OCI-LY1 (cell line): ENCODE results near the gene AP1G2.

Experiments
- H2AFZ ChIP-seq: fragments of 200-600 bp; sonication (generic), shearing (Covaris generic); 2 replicates; pipeline ENCODE4 v1.6.0; 2014; ENCODE audit warnings: antibody characterized with exemption, mild to moderate bottlenecking, low read length
- H3F3A ChIP-seq: fragments of 200-600 bp; sonication (generic), shearing (Covaris generic); 2 replicates; pipeline ENCODE4 v1.6.0; 2014; ENCODE audit warnings: mild to moderate bottlenecking, antibody characterized with exemption, low read length, moderate library complexity; ENCODE audit not compliant: insufficient read depth
- H3K27ac ChIP-seq: fragments of 200-600 bp; sonication (generic); 2 replicates; pipeline ENCODE4 v1.5.1; 2014; ENCODE audit warnings: low read length, mixed run types, mild to moderate bottlenecking, low read depth; ENCODE audit not compliant: poor library complexity, severe bottlenecking
- H3K27me3 ChIP-seq: fragments of 200-600 bp; sonication (generic); 2 replicates; pipeline ENCODE4 v1.6.0; 2014; ENCODE audit warnings: antibody characterized with exemption, mild to moderate bottlenecking, low read length, moderate library complexity; ENCODE audit not compliant: insufficient read depth
- H3K36me3 ChIP-seq: fragments of 200-600 bp; sonication (generic); 2 replicates; pipeline ENCODE4 v1.6.1; 2014; ENCODE audit warnings: mild to moderate bottlenecking, antibody characterized with exemption, low read length, moderate library complexity, mixed read lengths; ENCODE audit not compliant: insufficient read depth
- H3K4me1 ChIP-seq: fragments of 200-600 bp; sonication (generic); 2 replicates; pipeline ENCODE4 v1.5.1; 2014; ENCODE audit warnings: mild to moderate bottlenecking, low read length, moderate library complexity; ENCODE audit not compliant: insufficient read depth, severe bottlenecking
- H3K4me2 ChIP-seq: fragments of 200-600 bp; sonication (generic), shearing (Covaris generic); 2 replicates; pipeline ENCODE4 v1.6.1; 2014; ENCODE audit warnings: low read length
- H3K4me3 ChIP-seq: fragments of 200-600 bp; sonication (generic); 2 replicates; pipeline ENCODE4 v1.5.1; 2014; ENCODE audit warnings: low read length, low read depth, mild to moderate bottlenecking, mixed read lengths; ENCODE audit not compliant: poor library complexity, severe bottlenecking
- H3K79me2 ChIP-seq: fragments of 200-600 bp; shearing (Covaris generic); 2 replicates; pipeline ENCODE4 v1.6.1; 2016; ENCODE audit warnings: mixed run types, low read length, mixed read lengths; ENCODE audit not compliant: insufficient read depth
- H3K9ac ChIP-seq: fragments of 200-600 bp; sonication (generic), shearing (Covaris generic); 2 replicates; pipeline ENCODE4 v1.6.1; 2014; ENCODE audit warnings: mild to moderate bottlenecking, low read length, mixed read lengths
- H3K9me2 ChIP-seq: fragments of 200-600 bp; sonication (generic), shearing (Covaris generic); 2 replicates; pipeline ENCODE4 v1.6.1; 2014; ENCODE audit warnings: low read depth, mild to moderate bottlenecking, low read length, mixed read lengths
- H3K9me3 ChIP-seq: fragments of 200-600 bp; shearing (Covaris generic); 2 replicates; pipeline ENCODE4 v1.6.1; 2014; ENCODE audit warnings: low read length, mixed read lengths
- H4K20me1 ChIP-seq: fragments of 200-600 bp; sonication (generic), shearing (Covaris generic); 2 replicates; pipeline ENCODE4 v1.6.0; 2016; ENCODE audit warnings: mild to moderate bottlenecking, low read length; ENCODE audit not compliant: insufficient read depth
- CTCF ChIP-seq: fragments of 200-600 bp; sonication (generic), shearing (Covaris generic); IDR thresholded peaks from 2 replicates; pipeline ENCODE4 v1.5.1; 2017; ENCODE audit warnings: mild to moderate bottlenecking, antibody characterized with exemption, low read length, moderate library complexity, mixed read lengths
- EZH2 ChIP-seq: fragments of 200-600 bp; sonication (generic), shearing (Covaris generic); IDR thresholded peaks from 2 replicates; pipeline ENCODE4 v1.8.0; 2017; ENCODE audit warnings: borderline replicate concordance, mixed run types, mild to moderate bottlenecking, antibody characterized with exemption, low read length, moderate library complexity, mixed read lengths

The AP1G2 gene

GRCh38 chr14:23613242-23614070, 45.9 kb upstream of the AP1G2 start:
- H3K9ac ChIP-seq: no peak overlapping the region
- H3F3A ChIP-seq: no peaks in the 10 kb centered on the region
- H3K9me3 ChIP-seq: no peaks in the 10 kb centered on the region
- no peak for TF ChIP-seq EZH2
- no peak for TF ChIP-seq CTCF
- no peak overlapping the region for H3K4me2 ChIP-seq
- H3K4me3 ChIP-seq: no peak overlapping the region
- H4K20me1 ChIP-seq: no peaks in the 10 kb centered on the region
- H3K27ac ChIP-seq: no peak overlapping the region
- no peaks in the 10 kb centered on the region for H3K36me3 ChIP-seq
- H3K79me2 ChIP-seq: no peaks in the 10 kb centered on the region
- H3K9me2 ChIP-seq: no peaks in the 10 kb centered on the region
- no peak overlapping the region for H2AFZ ChIP-seq
- peaks cover 5% of the 10 kb centered on the region; the same call in 1 of the 2 replicates for H3K27me3 ChIP-seq
- no peaks in the 10 kb centered on the region for H3K4me1 ChIP-seq

GRCh38 chr14:23612802-23613201, 45.2 kb upstream of the AP1G2 start:
- Histone ChIP-seq H3K36me3 (no peaks in the 10 kb centered on the region), H3F3A (no peaks in the 10 kb centered on the region), H3K27me3 (peaks cover 5% of the 10 kb centered on the region; the same call in 1 of the 2 replicates), H3K9me2 (no peaks in the 10 kb centered on the region), H3K79me2 (no peaks in the 10 kb centered on the region), H3K4me1 (no peaks in the 10 kb centered on the region), H4K20me1 (no peaks in the 10 kb centered on the region), H3K4me2 (no peak overlapping the region), H3K4me3 (no peak overlapping the region), H3K9ac (no peak overlapping the region), H3K27ac (no peak overlapping the region), H2AFZ (no peak overlapping the region), H3K9me3 (no peaks in the 10 kb centered on the region)
- TF ChIP-seq EZH2: no peak
- TF ChIP-seq CTCF: no peak

- Histone ChIP-seq H3K36me3 (no peaks in the 10 kb centered on the region), H3K79me2 (no peaks in the 10 kb centered on the region), H3K4me2 (no peak overlapping the region), H3K27ac (no peak overlapping the region), H3K27me3 (peaks cover 5% of the 10 kb centered on the region; the same call in 1 of the 2 replicates), H3F3A (no peaks in the 10 kb centered on the region), H3K9me2 (no peaks in the 10 kb centered on the region), H3K9ac (no peak overlapping the region), H2AFZ (no peak overlapping the region), H4K20me1 (no peaks in the 10 kb centered on the region), H3K4me1 (no peaks in the 10 kb centered on the region), H3K4me3 (no peak overlapping the region), H3K9me3 (no peaks in the 10 kb centered on the region)
- TF ChIP-seq CTCF (no peak), EZH2 (no peak)
Observed at GRCh38 chr14:23612354-23612732, 44.8 kb upstream of the AP1G2 start.
